HUES48 (cell line): ENCODE data around the gene ZMIZ2.

ENCODE experiments used
- H3K27ac ChIP-seq: one replicate; pipeline ENCODE4 v1.7.0; 2013; ENCODE audit warnings: low read depth, low read length, inconsistent platforms
- H3K27me3 ChIP-seq: 2 replicates; pipeline ENCODE4 v1.6.1; 2013; ENCODE audit warnings: mild to moderate bottlenecking, low read length; ENCODE audit not compliant: control insufficient read depth, insufficient read depth
- H3K36me3 ChIP-seq: 2 replicates; pipeline ENCODE4 v1.6.1; 2013; ENCODE audit warnings: low read length; ENCODE audit not compliant: control insufficient read depth, insufficient read depth
- H3K4me1 ChIP-seq: 2 replicates; pipeline ENCODE4 v1.6.1; 2013; ENCODE audit warnings: mild to moderate bottlenecking, low read length; ENCODE audit not compliant: control insufficient read depth, insufficient read depth
- H3K4me3 ChIP-seq: 2 replicates; pipeline ENCODE4 v1.5.1; 2013; ENCODE audit warnings: mild to moderate bottlenecking, low read depth, low read length
- H3K9ac ChIP-seq: 2 replicates; pipeline ENCODE4 v1.6.1; 2013; ENCODE audit warnings: mild to moderate bottlenecking, low read depth, low read length, moderate library complexity
- H3K9me3 ChIP-seq: 2 replicates; pipeline ENCODE4 v1.6.1; 2013; ENCODE audit warnings: low read length; ENCODE audit not compliant: control insufficient read depth, insufficient read depth

Gene ZMIZ2

DNA sequence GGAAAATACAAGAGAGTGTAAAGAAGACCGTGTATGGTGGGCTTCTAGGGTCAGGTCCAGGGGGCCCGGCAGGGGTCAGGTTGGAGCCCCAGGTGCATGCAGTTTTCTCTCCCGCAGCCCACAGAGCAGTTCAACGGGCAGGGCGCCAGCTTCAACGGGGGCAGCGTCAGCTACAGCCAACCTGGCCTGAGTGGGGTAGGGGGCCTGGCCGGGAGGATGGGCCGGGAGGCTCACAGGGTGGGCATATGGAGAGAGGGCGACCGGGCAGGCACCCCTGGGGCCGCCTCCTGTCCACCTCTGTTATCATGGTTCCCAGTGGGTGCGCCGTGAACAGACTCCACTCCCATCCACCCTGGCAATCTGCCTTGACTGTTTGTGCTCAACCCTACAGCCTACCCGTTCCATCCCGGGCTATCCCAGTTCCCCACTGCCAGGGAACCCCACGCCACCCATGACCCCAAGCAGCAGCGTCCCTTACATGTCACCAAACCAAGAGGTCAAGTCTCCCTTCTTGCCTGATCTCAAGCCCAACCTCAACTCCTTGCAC is 11.5 kb downstream of the ZMIZ2 start:
- no peaks in the 10 kb centered on the region for H3K4me1 ChIP-seq
- H3K36me3 ChIP-seq, result peaks cover 81% of the 10 kb centered on the region

DNA sequence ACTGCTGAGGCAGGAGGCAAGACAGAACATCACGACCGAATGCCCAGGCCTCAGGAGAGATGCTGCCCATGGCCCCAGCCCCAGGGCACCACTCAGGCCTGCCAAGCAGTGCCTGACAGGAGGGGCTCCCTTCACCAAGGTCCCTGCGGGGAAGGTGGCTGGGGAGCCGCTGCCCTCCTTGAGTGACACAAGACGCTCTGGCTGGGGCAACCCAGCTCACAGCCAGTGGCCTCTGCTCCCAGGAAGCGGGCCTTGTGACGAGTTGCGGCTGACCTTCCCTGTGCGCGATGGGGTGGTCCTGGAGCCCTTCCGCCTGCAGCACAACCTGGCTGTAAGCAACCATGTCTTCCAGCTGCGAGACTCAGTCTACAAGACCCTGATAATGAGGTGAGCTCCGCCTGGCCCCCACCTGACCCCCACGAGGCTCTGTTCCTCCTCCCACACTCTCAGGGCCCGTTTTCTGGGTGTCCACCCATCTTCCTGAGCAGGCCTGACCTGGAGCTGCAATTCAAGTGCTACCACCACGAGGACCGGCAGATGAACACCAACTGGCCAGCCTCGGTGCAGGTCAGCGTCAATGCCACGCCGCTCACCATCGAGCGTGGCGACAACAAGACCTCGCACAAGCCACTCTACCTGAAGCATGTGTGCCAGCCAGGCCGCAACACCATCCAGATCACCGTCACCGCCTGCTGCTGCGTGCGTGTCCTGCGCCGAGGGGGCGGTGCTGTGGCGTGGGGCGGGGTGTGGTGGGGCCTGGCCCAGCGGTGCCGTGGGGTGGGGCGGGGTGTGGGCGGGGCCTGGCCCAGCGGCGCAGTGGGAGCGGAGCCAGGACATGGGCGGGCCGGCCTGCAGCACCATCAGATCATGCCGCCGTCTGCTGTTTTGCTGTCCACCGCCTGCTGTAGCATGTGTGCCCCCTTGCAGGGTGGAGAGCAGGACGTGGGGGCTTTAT is 12.8 kb downstream of the ZMIZ2 start:
- no peak overlapping the region for H3K9ac ChIP-seq
- no peak overlapping the region for H3K4me3 ChIP-seq
- no peak overlapping the region for H3K27ac ChIP-seq
- H3K9me3 ChIP-seq, result no peaks in the 10 kb centered on the region
- H3K36me3 ChIP-seq, result peaks cover 91% of the 10 kb centered on the region
- no peaks in the 10 kb centered on the region for H3K4me1 ChIP-seq
- H3K27me3 ChIP-seq, result no peaks in the 10 kb centered on the region

More for the DNA sequence above, 11.5 kb downstream of the ZMIZ2 start:
- Histone ChIP-seq H3K27ac (no peak overlapping the region), H3K27me3 (no peaks in the 10 kb centered on the region), H3K4me3 (no peak overlapping the region), H3K9me3 (no peaks in the 10 kb centered on the region), H3K9ac (no peak overlapping the region)

DNA sequence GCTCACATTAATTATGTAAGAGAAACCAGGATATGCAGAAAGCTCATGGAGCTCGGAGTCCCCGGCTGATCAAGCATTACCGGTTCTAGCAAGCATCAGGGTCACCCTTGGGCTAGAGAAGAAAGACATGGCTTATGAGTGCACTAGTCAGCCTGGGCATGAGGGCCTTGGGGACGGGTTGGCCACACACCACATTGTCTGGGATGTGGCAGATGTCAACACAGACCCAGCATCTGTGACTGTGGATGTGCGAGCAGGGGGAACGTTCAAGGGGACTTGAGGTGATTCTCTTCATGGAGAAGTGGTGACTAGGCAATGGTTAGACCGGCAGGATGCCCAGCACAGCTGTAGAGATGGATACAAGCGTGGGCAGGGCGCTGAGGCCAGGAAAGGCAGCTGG is 13.7 kb downstream of the ZMIZ2 start:
- H3K36me3 ChIP-seq, result peaks cover 91% of the 10 kb centered on the region
- H3K4me1 ChIP-seq, result no peaks in the 10 kb centered on the region
- no peaks in the 10 kb centered on the region for H3K9me3 ChIP-seq
- no peak overlapping the region for H3K9ac ChIP-seq
- H3K27me3 ChIP-seq, result no peaks in the 10 kb centered on the region
- H3K27ac ChIP-seq, result no peak overlapping the region
- no peak overlapping the region for H3K4me3 ChIP-seq

DNA sequence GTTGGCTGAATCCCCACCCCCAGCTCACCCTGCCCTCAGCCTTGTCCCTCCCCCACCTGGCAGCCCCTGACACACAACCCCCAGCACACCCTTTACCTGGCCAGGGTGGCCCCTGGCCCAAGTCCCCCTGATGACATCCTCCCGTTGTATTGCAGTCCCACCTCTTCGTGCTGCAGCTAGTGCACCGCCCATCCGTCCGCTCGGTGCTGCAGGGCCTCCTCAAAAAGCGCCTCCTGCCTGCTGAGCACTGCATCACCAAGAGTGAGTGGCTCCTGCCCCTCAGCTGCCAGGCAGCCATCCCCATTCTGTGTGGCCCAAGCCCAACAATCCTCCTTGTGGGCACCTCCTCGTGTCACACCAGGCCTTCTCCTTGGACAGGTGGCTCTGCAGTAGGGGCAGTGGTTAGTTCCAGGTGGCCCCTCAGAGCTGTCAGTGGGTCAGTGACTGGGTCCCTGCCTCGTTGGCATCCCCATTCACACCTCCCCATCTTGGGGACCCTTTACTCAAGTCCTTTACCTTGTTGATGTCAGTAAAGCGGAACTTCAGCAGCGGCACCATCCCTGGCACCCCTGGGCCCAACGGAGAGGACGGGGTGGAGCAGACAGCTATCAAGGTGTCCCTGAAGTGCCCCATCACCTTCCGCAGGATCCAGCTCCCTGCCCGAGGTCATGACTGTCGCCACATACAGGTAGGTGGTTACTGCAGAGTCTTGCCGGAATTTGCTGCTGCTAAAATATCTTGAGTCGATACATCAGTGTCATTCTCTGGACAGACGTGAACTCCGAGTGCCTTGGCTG is 14.3 kb downstream of the ZMIZ2 start:
- Histone ChIP-seq H3K9ac (no peak overlapping the region), H3K9me3 (no peaks in the 10 kb centered on the region), H3K27me3 (no peaks in the 10 kb centered on the region), H3K4me3 (no peak overlapping the region), H3K4me1 (no peaks in the 10 kb centered on the region), H3K27ac (no peak overlapping the region), H3K36me3 (peaks cover 92% of the 10 kb centered on the region)

DNA sequence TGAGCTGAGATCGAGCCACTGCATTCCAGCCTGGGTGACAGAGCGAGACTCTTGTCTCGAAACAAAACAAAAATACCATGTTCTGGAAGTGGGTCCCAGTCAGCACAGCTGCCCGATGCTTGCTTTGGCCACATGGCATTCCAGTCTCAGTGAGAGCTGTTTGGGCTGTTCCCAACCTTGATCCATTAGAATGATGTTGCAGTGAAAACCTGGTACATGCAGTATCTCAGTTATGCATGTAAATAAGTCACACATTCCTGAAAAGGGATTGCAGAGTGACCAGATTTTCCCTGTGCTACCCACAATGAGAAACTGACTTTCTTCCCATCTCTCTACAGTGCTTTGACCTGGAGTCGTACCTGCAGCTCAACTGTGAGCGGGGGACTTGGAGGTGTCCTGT is 15.4 kb downstream of the ZMIZ2 start:
- H3K9ac ChIP-seq, result no peak overlapping the region
- no peaks in the 10 kb centered on the region for H3K9me3 ChIP-seq
- H3K4me1 ChIP-seq, result no peaks in the 10 kb centered on the region
- H3K36me3 ChIP-seq, result peaks cover 87% of the 10 kb centered on the region
- no peak overlapping the region for H3K27ac ChIP-seq
- no peaks in the 10 kb centered on the region for H3K27me3 ChIP-seq
- no peak overlapping the region for H3K4me3 ChIP-seq

DNA sequence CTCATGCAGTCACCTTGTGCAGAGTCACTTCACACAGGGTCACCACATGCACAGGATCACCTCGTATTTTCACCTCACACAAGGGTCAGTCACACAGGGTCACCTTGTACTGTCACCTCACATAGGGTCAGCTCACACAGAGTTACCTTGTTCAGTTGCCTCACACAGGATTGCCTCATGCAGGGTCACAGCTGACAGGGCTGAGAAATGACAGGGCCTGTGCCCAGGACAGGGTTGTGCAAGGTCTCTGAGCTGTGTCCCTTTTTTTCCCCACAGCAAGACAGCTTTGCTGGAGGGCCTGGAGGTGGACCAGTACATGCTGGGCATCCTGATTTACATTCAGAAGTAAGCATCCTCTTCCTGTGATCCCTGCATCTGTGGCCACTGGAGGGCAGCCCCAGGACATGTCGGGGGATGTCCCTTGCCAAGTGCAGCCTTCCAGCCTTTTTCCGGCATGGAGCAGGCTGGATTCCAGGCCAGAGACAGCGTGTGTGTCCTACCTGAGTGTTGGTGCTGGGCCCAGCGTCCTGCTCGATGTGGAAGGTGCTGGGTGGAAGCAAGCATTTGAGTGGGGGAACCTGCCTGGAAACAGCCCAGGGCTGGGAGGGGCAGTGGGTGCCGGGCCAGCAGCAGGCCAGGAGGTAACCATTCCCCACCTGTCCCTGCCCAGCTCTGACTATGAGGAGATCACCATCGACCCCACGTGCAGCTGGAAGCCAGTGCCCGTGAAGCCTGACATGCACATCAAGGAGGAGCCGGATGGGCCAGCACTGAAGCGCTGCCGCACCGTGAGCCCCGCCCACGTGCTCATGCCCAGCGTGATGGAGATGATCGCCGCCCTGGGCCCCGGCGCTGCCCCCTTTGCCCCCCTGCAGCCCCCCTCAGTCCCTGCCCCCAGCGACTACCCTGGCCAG is 16.3 kb downstream of the ZMIZ2 start:
- Histone ChIP-seq H3K9me3 (no peaks in the 10 kb centered on the region), H3K9ac (no peak overlapping the region), H3K27ac (no peak overlapping the region), H3K36me3 (peaks cover 79% of the 10 kb centered on the region), H3K4me1 (no peaks in the 10 kb centered on the region), H3K27me3 (no peaks in the 10 kb centered on the region), H3K4me3 (no peak overlapping the region)

DNA sequence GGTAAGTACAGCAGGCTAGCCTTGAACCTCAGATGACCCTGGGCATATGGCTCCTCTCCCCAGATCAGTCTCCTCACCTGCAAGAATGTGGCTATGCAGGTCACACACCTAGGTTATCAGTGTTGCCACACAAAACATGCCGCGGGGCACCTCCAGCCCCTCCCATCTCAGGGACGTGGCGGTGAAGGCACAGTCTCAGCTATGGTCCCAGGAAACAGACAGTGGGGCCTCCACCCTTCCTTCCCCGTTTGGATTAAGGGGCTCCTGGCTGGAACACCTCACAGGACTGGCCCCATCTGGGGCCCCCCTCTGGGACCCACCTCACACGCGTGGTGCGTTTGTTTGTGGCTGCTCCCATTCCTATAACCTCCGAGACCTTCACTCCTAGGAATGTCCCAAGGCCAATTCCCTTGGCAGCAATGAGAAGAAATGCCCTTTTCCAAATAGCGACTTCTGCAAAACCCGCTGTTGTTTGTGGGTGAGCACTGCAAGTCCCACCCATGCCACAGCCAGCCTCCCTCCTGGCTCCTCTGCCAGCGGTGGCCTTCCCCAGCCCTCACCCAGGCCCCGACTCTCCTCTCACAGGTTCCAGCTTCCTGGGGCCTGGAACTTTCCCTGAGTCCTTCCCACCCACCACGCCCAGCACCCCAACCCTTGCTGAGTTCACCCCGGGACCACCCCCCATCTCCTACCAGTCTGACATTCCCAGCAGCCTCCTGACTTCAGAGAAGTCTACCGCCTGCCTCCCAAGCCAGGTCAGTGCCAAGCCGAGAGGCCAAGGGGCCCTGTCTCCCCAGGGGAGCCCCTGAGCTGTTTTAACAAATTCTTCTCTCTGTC is 17.1 kb downstream of the ZMIZ2 start:
- Histone ChIP-seq H3K27ac (no peak overlapping the region), H3K27me3 (no peaks in the 10 kb centered on the region), H3K4me1 (no peaks in the 10 kb centered on the region), H3K9me3 (no peaks in the 10 kb centered on the region), H3K36me3 (peaks cover 70% of the 10 kb centered on the region), H3K9ac (no peak overlapping the region), H3K4me3 (no peak overlapping the region)

DNA sequence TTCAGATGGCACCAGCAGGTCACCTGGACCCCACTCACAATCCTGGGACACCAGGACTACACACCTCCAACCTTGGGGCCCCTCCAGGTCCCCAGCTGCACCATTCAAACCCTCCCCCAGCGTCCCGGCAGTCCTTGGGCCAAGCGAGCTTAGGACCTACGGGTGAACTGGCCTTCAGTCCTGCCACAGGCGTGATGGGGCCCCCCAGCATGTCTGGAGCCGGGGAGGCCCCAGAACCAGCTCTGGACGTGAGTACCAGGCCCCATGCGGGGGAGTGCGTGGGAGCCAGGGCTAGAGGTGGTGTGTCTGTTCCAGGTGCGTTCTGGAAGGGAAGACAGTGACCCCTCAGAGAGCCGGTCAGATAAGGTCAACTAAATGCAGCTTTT is 17.8 kb downstream of the ZMIZ2 start:
- peaks cover 64% of the 10 kb centered on the region for H3K36me3 ChIP-seq
- no peaks in the 10 kb centered on the region for H3K4me1 ChIP-seq
- no peak overlapping the region for H3K27ac ChIP-seq
- H3K4me3 ChIP-seq, result no peak overlapping the region
- H3K27me3 ChIP-seq, result no peaks in the 10 kb centered on the region
- no peak overlapping the region for H3K9ac ChIP-seq
- no peaks in the 10 kb centered on the region for H3K9me3 ChIP-seq

DNA sequence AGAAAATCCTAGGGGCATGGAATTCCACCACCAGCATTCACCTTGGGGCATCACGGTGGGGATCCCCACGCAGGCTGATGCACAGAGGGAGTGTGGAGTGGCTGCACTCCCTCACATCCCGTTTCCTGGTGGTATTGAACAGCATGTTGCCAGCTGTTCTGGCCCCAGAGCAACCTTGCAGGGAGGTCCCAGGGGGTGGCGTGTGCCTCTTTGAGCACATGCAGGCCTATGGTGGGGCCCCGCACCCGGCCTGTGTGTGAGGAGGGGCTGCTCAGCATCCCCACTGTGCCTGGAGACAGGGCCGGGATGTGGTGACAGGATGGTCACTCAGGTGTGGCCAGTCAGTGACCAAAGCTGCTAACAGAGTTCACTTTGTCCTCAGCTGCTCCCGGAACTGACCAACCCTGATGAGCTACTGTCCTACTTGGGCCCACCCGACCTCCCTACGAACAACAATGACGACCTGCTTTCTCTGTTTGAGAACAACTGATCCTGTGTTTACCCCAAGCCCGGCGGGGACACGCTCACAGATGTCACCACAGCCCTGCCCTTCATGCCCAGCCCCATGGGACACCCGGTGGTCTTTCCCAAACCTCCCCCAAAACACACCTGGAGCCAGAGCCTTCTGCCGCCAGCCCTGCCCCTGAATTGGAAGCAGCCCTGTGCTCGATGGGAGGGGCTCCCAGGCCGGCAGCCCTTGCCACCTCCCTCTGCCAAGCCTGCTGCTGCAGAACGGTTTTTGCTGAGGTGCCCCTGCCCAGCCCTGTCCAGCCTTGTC is 18.7 kb downstream of the ZMIZ2 start:
- H3K9me3 ChIP-seq, result no peaks in the 10 kb centered on the region
- H3K27me3 ChIP-seq, result no peaks in the 10 kb centered on the region
- H3K36me3 ChIP-seq, result peaks cover 57% of the 10 kb centered on the region
- no peaks in the 10 kb centered on the region for H3K4me1 ChIP-seq
- no peak overlapping the region for H3K4me3 ChIP-seq
- H3K9ac ChIP-seq, result no peak overlapping the region
- no peak overlapping the region for H3K27ac ChIP-seq
